ENCODE results near the gene CCL22.

CCL22 gene, protein sequence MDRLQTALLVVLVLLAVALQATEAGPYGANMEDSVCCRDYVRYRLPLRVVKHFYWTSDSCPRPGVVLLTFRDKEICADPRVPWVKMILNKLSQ

DNA sequence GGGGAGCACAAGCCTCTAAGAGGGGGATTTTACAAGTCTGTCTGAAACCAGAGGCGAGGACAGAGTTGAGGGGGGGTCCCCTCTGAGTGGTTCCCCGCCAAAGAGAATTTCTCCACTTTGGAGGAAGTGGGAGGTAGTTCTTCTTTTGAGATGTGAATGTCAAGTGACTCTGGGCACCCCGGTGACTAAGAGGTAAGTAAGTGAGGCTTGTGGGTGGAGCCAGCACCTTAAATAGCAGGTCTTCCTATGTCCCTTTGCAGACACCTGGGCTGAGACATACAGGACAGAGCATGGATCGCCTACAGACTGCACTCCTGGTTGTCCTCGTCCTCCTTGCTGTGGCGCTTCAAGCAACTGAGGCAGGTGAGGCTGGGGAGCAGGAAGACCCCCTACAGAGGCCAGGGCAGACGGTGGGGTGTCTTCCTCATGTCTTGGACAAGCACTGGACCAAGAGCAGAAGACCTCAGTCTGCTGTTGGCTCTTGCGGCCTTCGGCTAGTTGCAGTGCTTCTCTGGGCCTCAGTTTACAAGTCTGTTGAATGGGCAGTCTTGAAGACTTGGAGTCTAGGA is at the start of gene CCL22:
Gene CCL22 (plus strand): TSS at position 257 of the 569 bp plus-strand sequence. CDS start 34 bp downstream, at position 291.
- TF ChIP-seq, protein P1, sequence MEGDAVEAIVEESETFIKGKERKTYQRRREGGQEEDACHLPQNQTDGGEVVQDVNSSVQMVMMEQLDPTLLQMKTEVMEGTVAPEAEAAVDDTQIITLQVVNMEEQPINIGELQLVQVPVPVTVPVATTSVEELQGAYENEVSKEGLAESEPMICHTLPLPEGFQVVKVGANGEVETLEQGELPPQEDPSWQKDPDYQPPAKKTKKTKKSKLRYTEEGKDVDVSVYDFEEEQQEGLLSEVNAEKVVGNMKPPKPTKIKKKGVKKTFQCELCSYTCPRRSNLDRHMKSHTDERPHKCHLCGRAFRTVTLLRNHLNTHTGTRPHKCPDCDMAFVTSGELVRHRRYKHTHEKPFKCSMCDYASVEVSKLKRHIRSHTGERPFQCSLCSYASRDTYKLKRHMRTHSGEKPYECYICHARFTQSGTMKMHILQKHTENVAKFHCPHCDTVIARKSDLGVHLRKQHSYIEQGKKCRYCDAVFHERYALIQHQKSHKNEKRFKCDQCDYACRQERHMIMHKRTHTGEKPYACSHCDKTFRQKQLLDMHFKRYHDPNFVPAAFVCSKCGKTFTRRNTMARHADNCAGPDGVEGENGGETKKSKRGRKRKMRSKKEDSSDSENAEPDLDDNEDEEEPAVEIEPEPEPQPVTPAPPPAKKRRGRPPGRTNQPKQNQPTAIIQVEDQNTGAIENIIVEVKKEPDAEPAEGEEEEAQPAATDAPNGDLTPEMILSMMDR (IDR thresholded peaks at IDR 0.05; ENCODE audit: control extremely low read depth, extremely low read depth, low read depth, missing control alignments): no peak
- ChIA-PET POLR2A (no interaction called here), CTCF (interaction anchor here (1.2 to 3.4 kb wide), 6 partner anchors 13 to 59 kb away, joined by 3 to 30 read pairs (median 4); no protein-coding TSS in a partner anchor)
- peak; percentile 82 for DNase-seq (ENCODE audit: extremely low spot score)

DNA sequence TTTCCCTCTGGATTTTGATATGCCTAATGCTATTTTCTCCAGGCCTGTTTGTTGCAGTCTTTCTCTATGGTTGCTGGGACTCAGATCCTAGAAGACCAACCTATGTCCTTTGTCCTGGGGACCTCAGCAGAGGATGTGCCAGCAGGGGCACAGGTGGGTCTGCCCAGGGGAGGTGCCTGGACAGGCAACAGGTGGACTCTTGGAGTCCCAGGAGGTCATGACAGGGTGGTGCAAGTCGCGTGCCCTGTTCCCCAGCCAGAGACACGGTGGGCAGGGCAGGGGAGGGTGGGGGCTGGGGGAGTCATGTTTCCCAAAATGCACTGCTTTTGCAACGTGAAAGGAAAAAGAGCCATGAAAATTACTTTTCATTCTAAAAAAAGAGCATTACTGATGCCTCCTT is 47.8 kb upstream of the CCL22 start:
- ChIA-PET CTCF (interaction anchor here (0.8 to 3.0 kb wide), 4 partner anchors 9 to 106 kb away, joined by 3 to 17 read pairs (median 3); no protein-coding TSS in a partner anchor), POLR2A (no interaction called here)
- TF ChIP-seq, protein P1 (IDR thresholded peaks at IDR 0.05; ENCODE audit: control extremely low read depth, extremely low read depth, low read depth, missing control alignments): no peak
- no peak for DNase-seq (ENCODE audit: extremely low spot score)

DNA sequence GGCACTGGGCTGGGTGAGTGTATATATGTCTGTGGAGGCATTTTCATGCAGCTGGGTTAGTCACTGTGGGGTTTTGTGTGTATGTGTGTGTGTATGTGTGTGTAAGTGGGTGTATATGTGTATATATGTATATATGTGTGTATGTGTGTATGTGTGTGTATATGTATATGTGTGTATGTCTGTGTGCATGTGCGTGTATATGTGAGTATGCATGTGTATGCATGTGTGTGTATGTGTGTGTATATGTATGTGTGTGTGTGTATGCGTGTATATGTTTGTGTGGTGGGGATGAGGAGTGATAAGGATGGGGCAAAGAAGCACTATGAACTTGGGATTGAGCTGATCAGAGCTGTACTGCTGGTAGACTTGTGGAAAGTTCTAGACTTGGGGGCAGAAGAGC is 45.1 kb upstream of the CCL22 start:
- POLR2A ChIA-PET: no interaction called here
- CTCF ChIA-PET: interaction anchor here (0.9 to 4.9 kb wide), 2 partner anchors 8 to 104 kb away, joined by 4 to 26 read pairs; no protein-coding TSS in a partner anchor
- no peak for DNase-seq (ENCODE audit: extremely low spot score)
- TF ChIP-seq, protein P1 (IDR thresholded peaks at IDR 0.05; ENCODE audit: control extremely low read depth, extremely low read depth, low read depth, missing control alignments): no peak

DNA sequence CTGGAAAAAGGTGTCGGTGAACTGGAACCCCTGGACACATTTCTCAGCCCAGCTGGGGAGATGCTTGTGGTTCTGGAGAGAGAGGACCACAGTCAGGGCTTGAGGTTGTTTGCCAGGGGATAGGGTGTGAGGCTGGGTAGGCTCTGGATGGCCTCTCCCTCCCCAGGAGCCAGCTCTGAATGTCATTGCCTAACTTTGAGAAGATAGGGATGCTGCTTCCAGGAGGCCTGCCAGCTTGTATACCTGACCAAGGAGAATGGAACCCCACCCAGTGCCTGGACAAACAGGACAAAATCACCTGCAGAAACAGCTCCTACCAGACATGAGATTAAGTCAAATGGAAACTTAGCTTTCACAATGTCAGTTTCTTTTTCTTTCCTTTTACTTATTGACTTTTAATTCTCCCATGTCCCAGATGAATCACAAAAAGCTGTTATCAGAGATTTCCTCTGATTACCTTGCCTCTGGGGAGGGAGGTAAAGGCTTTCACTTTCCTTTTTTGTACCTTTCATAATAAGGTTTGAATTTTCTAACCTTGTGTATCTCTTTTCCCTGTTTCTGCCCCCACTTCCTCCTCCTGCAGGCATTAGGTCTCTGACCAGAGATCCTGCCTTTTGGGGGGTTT is 44.3 kb upstream of the CCL22 start:
- TF ChIP-seq, protein P1 (IDR thresholded peaks at IDR 0.05; ENCODE audit: control extremely low read depth, extremely low read depth, low read depth, missing control alignments): no peak
- ChIA-PET CTCF (interaction anchor here (0.7 to 4.9 kb wide), 4 partner anchors 9 to 104 kb away, joined by 3 to 26 read pairs (median 4); no protein-coding TSS in a partner anchor), POLR2A (no interaction called here)
- no peak for DNase-seq (ENCODE audit: extremely low spot score)

DNA sequence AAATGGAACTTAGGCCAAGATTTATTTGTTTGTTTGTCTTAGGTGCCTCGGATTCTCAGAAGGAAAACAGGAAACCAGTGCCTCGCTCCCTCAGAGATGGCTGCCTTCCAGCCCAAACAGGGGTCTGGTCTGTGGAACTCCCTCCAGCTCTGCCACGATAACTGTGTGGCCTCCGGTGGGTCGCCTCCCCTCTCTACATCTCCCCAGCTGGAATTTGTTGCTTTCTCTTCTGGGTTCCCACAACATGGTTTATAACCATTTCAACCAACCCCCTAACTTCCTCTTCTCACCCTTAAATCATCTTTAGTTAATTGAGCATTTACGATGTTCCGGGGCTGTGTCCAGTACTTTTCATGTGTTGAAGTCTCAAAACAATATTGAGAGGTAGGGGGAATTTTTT is 43.2 kb upstream of the CCL22 start:
- TF ChIP-seq, protein P1 (IDR thresholded peaks at IDR 0.05; ENCODE audit: control extremely low read depth, extremely low read depth, low read depth, missing control alignments): no peak
- ChIA-PET CTCF (interaction anchor here (4.9 kb wide), 1 partner anchor 103 kb away, joined by 26 read pairs; no protein-coding TSS in a partner anchor), POLR2A (no interaction called here)
- no peak for DNase-seq (ENCODE audit: extremely low spot score)

DNA sequence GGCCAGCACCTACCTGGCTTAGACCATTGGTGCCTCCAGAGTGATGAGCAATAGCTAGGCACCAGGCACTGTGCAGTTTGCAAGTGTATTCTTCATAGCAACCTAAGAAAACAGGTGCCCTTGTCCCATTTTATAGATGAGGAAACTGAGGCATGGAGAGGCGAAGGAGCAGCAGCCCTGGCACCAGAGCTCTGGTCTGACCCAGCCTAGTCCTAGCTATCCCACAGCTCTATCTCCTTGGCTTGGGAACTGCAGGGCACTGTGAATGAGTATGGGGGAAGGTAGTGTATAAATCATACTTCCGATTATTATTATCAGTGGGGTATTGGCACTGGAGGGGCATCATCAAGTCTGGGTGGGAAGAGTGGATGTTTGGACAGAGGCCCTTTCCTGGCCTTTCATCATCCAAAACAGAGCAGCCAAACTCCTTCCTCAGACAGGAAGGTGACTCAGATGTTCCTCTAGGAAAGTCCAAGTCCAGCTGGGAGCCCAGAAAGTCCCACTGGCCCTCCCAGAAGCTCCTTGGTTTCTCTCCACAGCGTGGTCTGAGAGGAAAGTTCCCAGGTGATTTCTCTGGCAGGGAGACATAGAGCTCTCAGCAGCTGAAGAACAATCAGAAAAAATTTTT is 42.1 kb upstream of the CCL22 start:
- TF ChIP-seq, protein P1 (IDR thresholded peaks at IDR 0.05; ENCODE audit: control extremely low read depth, extremely low read depth, low read depth, missing control alignments): no peak
- POLR2A ChIA-PET: no interaction called here
- CTCF ChIA-PET: interaction anchor here (4.9 kb wide), 1 partner anchor 101 kb away, joined by 26 read pairs; no protein-coding TSS in a partner anchor
- DNase-seq (ENCODE audit: extremely low spot score): no peak
